HG02623 (cell line): ENCODE measurements around the gene VPS51.
A peak's percentile ranks its signal among the peaks of the same experiment; 100 is the strongest.

ENCODE experiments used
- ATAC-seq: cut with Tn5 transposase; IDR thresholded peaks from one replicate; pipeline ENCODE4 v1.9.1; 2021; ENCODE audit warnings: moderate library complexity; ENCODE audit not compliant: unreplicated experiment

VPS51 gene

DNA sequence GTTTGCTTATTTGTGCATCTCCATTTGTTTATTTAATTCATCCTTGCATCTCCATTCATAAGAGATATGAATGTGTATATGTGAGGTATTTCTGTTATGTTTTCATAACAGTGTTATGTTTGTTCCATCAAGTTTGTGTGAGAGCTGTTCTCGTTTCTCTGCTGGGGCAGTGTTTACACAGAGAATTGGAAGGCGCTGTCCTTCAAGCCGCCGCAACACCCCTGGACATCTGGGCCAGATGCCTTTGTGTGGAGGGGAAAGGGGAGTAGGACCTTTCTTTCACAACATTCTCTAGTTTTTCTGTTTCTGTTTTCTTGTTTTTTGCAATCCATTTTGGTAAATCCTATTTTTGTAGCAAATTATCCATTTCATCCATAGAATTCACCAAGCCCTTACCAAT lies 8.6 kb downstream of the VPS51 start:
- ATAC-seq, result no peak

DNA sequence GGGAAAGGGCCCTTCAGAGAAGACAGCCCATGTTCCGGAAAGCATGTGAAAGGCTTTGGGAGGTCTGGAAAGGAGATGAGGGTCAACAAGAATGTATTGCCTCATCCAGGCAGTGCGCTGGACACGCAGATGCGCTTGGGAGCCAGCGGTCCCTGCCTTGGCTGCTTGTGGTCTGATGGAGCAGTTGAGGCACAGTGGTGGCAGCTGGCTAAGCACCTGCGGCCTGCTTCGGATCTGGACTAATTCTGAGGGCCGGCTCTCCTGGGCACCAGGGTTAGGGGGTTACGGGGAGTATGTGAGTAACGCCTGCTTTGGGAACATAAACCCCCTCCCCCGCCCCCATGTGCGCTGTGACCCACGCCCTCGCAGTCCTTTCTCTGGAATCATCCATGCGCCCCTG lies 11.1 kb downstream of the VPS51 start:
- no peak for ATAC-seq

DNA sequence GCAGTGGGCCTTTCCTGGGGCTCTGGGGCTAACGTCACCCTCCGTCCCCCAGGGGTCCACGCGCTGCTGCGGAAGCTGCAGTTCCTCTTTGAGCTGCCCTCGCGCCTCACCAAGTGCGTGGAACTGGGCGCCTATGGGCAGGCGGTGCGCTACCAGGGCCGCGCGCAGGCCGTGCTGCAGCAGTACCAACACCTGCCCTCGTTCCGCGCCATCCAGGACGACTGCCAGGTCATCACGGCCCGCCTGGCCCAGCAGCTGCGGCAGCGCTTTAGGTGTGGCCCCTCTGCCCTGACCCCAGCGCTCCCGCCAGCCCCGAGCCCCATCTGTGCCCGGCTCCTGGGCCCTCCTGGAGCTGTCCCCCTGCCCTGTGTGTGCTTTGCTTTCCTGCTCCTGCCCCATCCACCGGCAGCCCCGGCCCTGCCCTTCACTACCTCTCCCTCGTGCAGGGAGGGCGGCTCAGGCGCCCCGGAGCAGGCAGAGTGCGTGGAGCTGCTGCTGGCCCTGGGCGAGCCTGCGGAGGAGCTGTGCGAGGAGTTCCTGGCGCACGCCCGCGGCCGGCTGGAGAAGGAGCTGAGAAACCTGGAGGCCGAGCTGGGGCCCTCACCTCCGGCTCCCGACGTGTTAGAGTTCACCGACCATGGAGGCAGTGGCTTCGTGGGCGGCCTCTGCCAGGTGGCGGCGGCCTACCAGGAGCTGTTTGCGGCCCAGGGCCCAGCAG lies 11.9 kb downstream of the VPS51 start:
- ATAC-seq, result no peak

DNA sequence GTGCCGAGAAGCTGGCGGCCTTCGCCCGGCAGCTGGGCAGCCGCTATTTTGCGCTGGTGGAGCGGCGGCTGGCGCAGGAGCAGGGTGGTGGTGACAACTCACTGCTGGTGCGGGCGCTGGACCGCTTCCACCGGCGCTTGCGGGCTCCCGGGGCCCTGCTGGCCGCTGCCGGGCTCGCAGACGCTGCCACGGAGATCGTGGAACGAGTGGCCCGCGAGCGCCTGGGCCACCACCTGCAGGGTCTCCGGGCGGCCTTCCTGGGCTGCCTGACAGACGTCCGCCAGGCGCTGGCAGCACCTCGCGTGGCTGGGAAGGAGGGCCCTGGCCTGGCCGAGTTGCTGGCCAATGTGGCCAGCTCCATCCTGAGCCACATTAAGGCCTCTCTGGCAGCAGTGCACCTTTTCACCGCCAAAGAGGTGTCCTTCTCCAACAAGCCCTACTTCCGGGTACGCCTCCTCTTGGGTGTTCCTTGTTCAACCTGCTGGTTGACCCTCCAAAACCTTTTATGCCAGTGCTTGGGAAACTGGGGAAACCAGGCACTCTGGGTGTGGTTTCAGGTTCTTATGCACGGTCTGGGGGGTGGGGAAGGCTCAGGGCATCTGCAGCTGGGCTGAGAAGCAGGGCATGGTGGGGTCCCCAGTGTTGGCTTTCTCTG lies 12.6 kb downstream of the VPS51 start:
- ATAC-seq, result no peak

DNA sequence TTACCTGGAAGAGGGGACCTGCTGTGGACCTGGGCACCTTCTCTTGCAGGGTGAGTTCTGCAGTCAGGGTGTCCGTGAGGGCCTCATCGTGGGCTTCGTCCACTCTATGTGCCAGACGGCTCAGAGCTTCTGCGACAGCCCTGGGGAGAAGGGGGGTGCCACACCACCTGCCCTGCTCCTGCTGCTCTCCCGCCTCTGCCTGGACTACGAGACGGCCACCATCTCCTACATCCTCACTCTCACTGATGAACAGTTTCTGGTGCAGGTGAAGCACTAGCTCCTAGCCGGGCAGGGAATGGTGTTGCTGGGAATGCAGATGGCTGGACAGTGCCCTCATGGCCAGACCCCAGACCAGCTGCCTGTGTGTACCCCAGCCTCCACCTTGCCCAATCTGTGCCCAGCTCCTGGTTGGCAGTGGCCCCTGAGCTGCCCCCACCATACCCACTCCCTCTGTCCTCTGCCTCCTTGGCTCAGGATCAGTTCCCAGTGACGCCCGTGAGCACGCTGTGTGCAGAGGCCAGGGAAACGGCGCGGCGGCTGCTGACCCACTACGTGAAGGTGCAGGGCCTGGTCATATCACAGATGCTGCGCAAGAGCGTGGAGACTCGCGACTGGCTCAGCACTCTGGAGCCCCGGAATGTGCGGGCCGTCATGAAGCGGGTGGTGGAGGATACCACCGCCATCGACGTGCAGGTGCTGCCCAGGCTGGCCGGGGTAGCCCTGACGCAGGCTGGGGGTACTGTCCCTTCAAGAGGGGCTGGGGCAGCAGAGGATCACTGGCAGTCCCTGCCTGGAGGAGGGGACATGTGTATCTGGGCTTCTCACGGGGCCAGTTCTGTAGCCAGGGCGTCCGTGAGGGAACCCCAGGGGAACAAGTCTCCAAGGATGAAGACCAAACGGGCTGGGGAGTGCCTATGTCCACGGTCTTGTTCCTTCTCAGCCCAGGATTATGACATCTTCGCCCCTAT lies 13.5 kb downstream of the VPS51 start:
- ATAC-seq, result no peak

DNA sequence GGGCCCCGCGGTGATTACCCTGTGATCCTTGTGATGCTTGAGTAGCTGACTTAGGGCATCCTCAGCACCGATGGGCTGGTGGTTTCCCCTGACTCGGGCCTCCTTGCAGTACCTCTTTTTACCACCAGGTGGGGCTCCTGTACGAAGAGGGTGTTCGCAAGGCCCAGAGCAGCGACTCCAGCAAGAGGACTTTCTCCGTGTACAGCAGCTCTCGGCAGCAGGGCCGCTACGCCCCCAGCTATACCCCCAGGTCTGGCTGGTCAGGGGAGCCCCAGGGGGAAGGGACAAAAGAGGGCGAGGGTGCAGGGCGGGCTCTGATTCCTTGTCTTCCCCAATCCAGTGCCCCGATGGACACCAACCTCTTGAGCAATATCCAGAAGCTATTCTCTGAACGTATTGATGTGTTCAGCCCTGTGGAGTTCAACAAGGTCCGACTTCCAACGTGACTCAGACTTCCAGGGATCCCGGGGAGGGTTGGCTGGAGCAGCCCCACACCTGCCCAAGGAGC lies 14.4 kb downstream of the VPS51 start:
- ATAC-seq, result no peak

GRCh38 chr11:65111159-65111743 lies 15.2 kb downstream of the VPS51 start:
- ATAC-seq, result no peak

- ATAC-seq, result peak; percentile 70
These were observed 15.9 kb downstream of the VPS51 start, which contains the start of gene TM7SF2 for GRCh38 chr11:65111744-65112545. TSS of gene TM7SF2 (plus strand) at chr11:65111872. CDS start at chr11:65112016, 144 bp downstream.

DNA sequence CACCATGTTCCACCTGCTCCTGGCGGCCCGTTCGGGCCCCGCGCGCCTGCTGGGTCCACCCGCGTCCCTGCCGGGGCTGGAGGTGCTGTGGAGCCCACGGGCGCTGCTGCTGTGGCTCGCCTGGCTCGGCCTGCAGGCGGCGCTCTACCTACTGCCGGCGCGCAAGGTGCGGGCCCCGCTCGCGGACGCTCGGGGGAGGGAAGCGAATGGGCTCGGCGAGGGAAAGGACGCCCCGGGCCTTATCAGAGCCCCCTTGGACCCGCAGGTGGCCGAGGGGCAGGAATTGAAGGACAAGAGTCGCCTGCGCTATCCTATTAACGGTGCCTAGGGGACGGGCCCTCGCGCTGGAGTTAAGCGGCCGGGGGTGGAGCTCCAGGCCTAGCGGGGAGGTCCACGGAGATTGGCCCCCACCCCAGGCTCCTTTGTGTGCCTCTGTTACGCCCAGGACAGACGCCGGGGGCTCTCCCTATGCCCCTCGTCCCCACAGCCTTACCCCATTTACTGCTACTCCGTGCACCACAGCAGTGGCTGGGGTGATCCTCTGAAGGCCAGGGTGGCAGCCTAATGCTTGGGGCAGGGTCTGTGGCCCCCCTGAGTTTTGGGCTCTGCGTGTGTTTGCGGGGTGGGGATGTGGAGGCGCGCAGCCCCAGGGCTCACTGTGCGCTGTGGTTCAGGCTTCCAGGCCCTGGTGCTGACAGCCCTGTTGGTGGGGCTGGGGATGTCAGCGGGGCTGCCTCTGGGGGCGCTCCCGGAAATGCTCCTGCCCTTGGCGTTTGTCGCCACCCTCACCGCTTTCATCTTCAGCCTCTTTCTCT lies 16.7 kb downstream of the VPS51 start:
- ATAC-seq, result peak; percentile 29

DNA sequence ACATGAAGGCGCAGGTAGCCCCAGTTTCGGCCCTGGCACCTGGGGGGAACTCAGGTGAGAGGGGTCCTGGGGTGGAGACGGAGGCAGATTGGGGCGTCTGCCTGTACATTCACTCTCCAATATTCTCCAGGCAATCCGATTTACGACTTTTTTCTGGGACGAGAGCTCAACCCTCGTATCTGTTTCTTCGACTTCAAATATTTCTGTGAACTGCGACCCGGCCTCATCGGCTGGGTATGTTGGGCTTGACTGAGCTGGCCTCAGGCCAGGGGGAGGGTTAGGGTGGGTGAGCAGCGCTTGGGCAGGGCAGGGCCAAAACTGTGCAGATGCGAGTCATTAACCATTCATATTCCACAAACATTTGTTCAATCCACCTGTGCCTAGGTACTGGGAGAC lies 17.3 kb downstream of the VPS51 start:
- ATAC-seq, result no peak

- no peak for ATAC-seq
These were observed 17.8 kb downstream of the VPS51 start for GRCh38 chr11:65113839-65114238.

DNA sequence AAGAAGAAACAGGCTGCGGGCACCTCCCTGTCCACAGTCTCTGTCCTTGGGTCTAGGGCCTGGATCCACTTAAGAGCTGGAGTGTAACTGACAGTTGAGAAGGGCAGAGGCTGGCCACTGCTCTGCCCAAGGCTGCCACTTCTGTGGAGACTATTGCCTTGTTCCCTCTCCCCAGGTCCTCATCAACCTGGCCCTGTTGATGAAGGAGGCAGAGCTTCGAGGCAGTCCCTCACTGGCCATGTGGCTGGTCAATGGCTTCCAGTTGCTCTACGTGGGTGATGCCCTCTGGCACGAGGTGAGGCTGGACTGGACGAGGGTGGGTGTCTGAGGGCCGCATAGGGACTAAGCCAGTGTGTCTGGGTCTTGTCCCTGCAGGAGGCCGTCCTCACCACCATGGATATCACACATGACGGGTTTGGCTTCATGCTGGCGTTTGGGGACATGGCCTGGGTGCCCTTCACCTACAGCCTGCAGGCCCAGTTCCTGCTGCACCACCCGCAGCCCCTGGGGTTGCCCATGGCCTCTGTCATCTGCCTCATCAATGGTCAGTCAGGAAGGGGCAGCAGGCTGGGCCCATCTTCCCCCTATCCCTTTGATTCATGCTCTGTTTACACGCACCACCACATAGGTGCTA lies 18.6 kb downstream of the VPS51 start:
- no peak for ATAC-seq

GRCh38 chr11:65115361-65116082 lies 19.5 kb downstream of the VPS51 start:
- no peak for ATAC-seq

DNA sequence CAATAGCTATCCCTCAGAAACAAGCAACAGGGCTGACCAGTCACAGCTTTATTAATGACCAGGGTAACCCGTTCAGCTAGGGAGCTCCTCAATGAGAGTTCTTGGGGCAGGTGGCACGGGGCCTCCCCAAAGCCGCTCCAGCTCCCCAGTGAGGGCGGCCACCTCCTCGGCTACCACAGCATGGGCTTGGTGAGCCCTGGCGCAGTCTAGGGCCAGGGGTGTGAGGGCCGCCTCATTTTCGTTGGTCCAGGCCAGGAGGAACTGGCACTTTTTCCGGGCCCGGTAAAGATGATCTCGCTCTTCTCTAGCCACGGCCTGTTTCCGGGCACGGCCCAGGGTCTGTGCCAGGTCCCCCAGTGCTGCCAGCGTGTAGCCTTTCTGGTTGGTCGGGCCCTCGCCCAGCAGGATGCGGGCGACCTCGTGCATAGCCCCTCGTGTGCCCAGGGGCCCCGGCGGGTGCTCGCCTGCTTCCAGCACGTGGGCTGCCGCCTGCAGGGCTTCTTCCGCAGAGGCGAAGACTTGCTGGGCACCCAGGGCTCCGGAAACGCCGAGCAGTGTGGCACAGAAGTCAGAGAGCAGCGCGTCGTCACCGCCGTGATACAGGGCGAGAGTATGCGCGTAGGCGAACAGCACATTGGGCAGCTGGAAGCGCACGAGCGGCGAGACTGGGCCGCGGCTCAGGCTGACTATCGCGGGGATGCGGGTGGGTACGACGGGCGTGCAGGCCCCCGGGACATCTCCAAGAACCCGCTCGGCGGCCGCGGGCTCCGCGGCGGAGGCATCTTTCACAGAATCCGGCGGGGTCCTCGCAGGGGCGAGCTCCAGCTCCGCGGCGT lies 20.6 kb downstream of the VPS51 start:
- ATAC-seq, result no peak

GRCh38 chr11:65117206-65118096 lies 21.4 kb downstream of the VPS51 start, which contains the start of gene ZNHIT2:
TSS of gene ZNHIT2 (minus strand) at chr11:65117701. CDS start at chr11:65117653, 48 bp downstream.
- ATAC-seq, result peak; percentile 60
